ENCODE measurements around the gene SH3BGRL2. TPM values are rescaled to one million over a fixed set of nuclear protein-coding genes. Genes with fewer than 3 reads are reported as not detected.

Gene SH3BGRL2
- total and polyA plus RNA-seq, 2 experiments from 2014 or later: 8.4 to 24.5 TPM

- no peak for TF ChIP-seq ZNF331 (CRISPR knock-in tag; IDR thresholded peaks at IDR 0.05; ENCODE audit: low read depth)
- no peak for TF ChIP-seq ZNF114 (CRISPR knock-in tag; IDR thresholded peaks at IDR 0.05)
- TF ChIP-seq EZH2phosphoT487 (IDR thresholded peaks at IDR 0.05; ENCODE audit: unreplicated experiment): no peak
- TF ChIP-seq REST (IDR thresholded peaks at IDR 0.05; ENCODE audit: unreplicated experiment): no peak
- TF ChIP-seq CTCF (conservative IDR thresholded peaks at IDR 0.05; ENCODE audit: low read depth in 2 of 2): no peak
- TF ChIP-seq POLR2AphosphoS5 (IDR thresholded peaks at IDR 0.05; ENCODE audit: low read depth): no peak
- no peak for TF ChIP-seq NANOG (IDR thresholded peaks at IDR 0.05; ENCODE audit: borderline replicate concordance)
- TF ChIP-seq CREB1 (CRISPR knock-in tag; IDR thresholded peaks at IDR 0.05; ENCODE audit: low read depth): no peak
Observed at GRCh38 chr6:79636673-79637072, 5.5 kb downstream of the SH3BGRL2 start (continued).

- Histone ChIP-seq H3K4me1 (ENCODE audit: insufficient read depth) (no peaks in the 10 kb centered on the region), H3K4me3 (no peak overlapping the region), H3K4me2 (no peak overlapping the region), H3K27ac (ENCODE audit: low read depth) (no peak overlapping the region), H3K36me3 (ENCODE audit: insufficient read depth) (no peaks in the 10 kb centered on the region), H2AFZ (no peak overlapping the region), H3K27me3 (ENCODE audit: insufficient read depth) (no peaks in the 10 kb centered on the region), H3K9me2 (ENCODE audit: insufficient read depth) (no peaks in the 10 kb centered on the region), H3F3A (replicated peaks; ENCODE audit: low read depth) (no peaks in the 10 kb centered on the region), H3K79me2 (replicated peaks; ENCODE audit: insufficient read depth) (peaks cover 16% of the 10 kb centered on the region), H4K20me1 (replicated peaks; ENCODE audit: insufficient read depth) (no peaks in the 10 kb centered on the region; the same call in 1 of the 2 replicates)
- Mint-ChIP-seq H3K4me3 (no peak overlapping the region), H3K27me3 (ENCODE audit: insufficient read depth, low read depth, poor library complexity) (peaks cover 3% of the 10 kb centered on the region), H3K4me1 (no peaks in the 10 kb centered on the region; the same call in 2 of the 3 replicates), H3K36me3 (ENCODE audit: low read depth) (no peaks in the 10 kb centered on the region), H3K27ac (no peak overlapping the region), H3K9me3 (no peaks in the 10 kb centered on the region)
- no peak for DNase-seq (ENCODE audit: low spot score)
- ATAC-seq: no peak
- TF ChIP-seq REST (IDR thresholded peaks at IDR 0.05; ENCODE audit: unreplicated experiment): no peak
- TF ChIP-seq NANOG (IDR thresholded peaks at IDR 0.05; ENCODE audit: borderline replicate concordance): no peak
- TF ChIP-seq EZH2phosphoT487 (IDR thresholded peaks at IDR 0.05; ENCODE audit: unreplicated experiment): no peak
- TF ChIP-seq JUNB (IDR thresholded peaks at IDR 0.05; ENCODE audit: unreplicated experiment): no peak
- TF ChIP-seq ZNF114 (CRISPR knock-in tag; IDR thresholded peaks at IDR 0.05): no peak
- no peak for TF ChIP-seq ETS1 (IDR thresholded peaks at IDR 0.05)
- no peak for TF ChIP-seq CREB1 (CRISPR knock-in tag; IDR thresholded peaks at IDR 0.05; ENCODE audit: low read depth)
Observed at GRCh38 chr6:79640146-79641111, 9.3 kb downstream of the SH3BGRL2 start.
